Panc1 (cell line): Measurements from ENCODE around the gene CNR2. TPM values are rescaled to one million over a fixed set of nuclear protein-coding genes. Genes with fewer than 3 reads are reported as not detected.

Source experiments
- ATAC-seq: fragments of 200-7000 bp; cut with Tn5 transposase; 2 replicates; pipeline ENCODE4 v1.9.1; 2020; ENCODE audit warnings: mild to moderate bottlenecking, moderate library complexity
- BruUV-seq: library from RNA; stranded (reverse); fragments of 400-500 nt; replicated peaks from 2 replicates; lab custom pipeline; 2021; lab: Mats Ljungman, UMichigan
- CTCF ChIA-PET: fragments of 300-600 bp; sonication (Branson Sonifier 250); formaldehyde crosslinking; loops from one replicate; lab custom pipeline; 2022; ENCODE audit warnings: antibody characterized with exemption; lab: Charles Lee
- POLR2A ChIA-PET: fragments of 300-600 bp; sonication (Branson Sonifier 250); formaldehyde crosslinking; loops from one replicate; lab custom pipeline; 2022; ENCODE audit warnings: antibody characterized with exemption; lab: Charles Lee
- DNase-seq: peaks from one replicate; pipeline ENCODE4 v3.0.0-alpha.2; 2010; ENCODE audit warnings: low read depth, low spot score
- H3K27ac ChIP-seq: 2 replicates; pipeline ENCODE4 v1.5.1; 2011; ENCODE audit warnings: mild to moderate bottlenecking, low read length, inconsistent platforms
- H3K27me3 ChIP-seq: fragments of 200-500 bp; sonication (Bioruptor generic); 2 replicates; pipeline ENCODE4 v1.6.0; 2014; ENCODE audit warnings: low read length, inconsistent platforms; ENCODE audit not compliant: control insufficient read depth, insufficient read depth
- H3K36me3 ChIP-seq: fragments of 200-500 bp; sonication (Bioruptor generic); 2 replicates; pipeline ENCODE4 v1.5.1; 2014; ENCODE audit warnings: inconsistent platforms, mild to moderate bottlenecking, low read length, moderate library complexity; ENCODE audit not compliant: control insufficient read depth, insufficient read depth
- H3K4me1 ChIP-seq: 2 replicates; pipeline ENCODE4 v1.5.1; 2011; ENCODE audit warnings: inconsistent platforms, mild to moderate bottlenecking, low read length, moderate library complexity; ENCODE audit not compliant: control insufficient read depth, insufficient read depth
- H3K4me3 ChIP-seq, 2 experiments: 2 replicates each; pipeline ENCODE4 v1.5.1; 2011 to 2012; ENCODE audit warnings: low read depth in 2 of 2, low read length in 2 of 2, mild to moderate bottlenecking in 2 of 2, inconsistent platforms in 1 of 2, moderate library complexity in 1 of 2
- H3K9me3 ChIP-seq: fragments of 200-500 bp; sonication (Bioruptor generic); 2 replicates; pipeline ENCODE4 v1.5.1; 2014; ENCODE audit warnings: low read depth, mild to moderate bottlenecking, inconsistent platforms, low read length, moderate library complexity; ENCODE audit not compliant: control insufficient read depth, insufficient read depth
- CTCF ChIP-seq: fragments of 450-650 bp; IDR thresholded peaks from 2 replicates; pipeline ENCODE4 v1.5.1; 2017; ENCODE audit warnings: mild to moderate bottlenecking
- POLR2AphosphoS5 ChIP-seq: IDR thresholded peaks from 2 replicates; pipeline ENCODE4 v1.6.1; 2012; ENCODE audit warnings: mild to moderate bottlenecking, low read depth, low read length, moderate library complexity
- SIN3A ChIP-seq: IDR thresholded peaks from 2 replicates; pipeline ENCODE4 v1.6.1; 2012; ENCODE audit warnings: low read depth, mild to moderate bottlenecking, low read length, moderate library complexity, borderline replicate concordance; ENCODE audit not compliant: insufficient read depth
- TCF7L2 ChIP-seq: IDR thresholded peaks from 2 replicates; pipeline ENCODE4 v1.6.1; 2011; ENCODE audit warnings: mild to moderate bottlenecking, low read depth, low read length, inconsistent platforms
- in situ Hi-C: cut with HindIII; loops from 2 replicates; pipeline ENCODE4 v1.10.0; 2016; ENCODE audit warnings: low sequenced_read_pairs, low pct_unique_long_range_greater_than_20kb
- intact Hi-C: fragments of 100-400 bp; cut with micrococcal nuclease; formaldehyde crosslinking; loops from one replicate; pipeline ENCODE4 v1.10.0; 2022; ENCODE audit not compliant: unreplicated experiment
- total RNA-seq: library from RNA; stranded (reverse); gene quantifications from one replicate; pipeline ENCODE4 v1.2.1, GENCODE V29; 2021; ENCODE audit not compliant: unreplicated experiment
- TF ChIP-seq, protein P1 (sequence below), 2 experiments: IDR thresholded peaks; 2 replicates each; pipeline ENCODE4 v1.6.1; 2011 to 2012; ENCODE audit warnings: low read depth in 2 of 2, control low read depth in 1 of 2, low read length in 1 of 2, mild to moderate bottlenecking in 1 of 2, moderate library complexity in 1 of 2; ENCODE audit not compliant: insufficient read depth in 1 of 2

The CNR2 gene
- total RNA-seq, 1 experiment from 2014 or later, result not detected

GRCh38 chr1:23916209-23917131 lies 3.3 kb upstream of the CNR2 start:
- Histone ChIP-seq H3K27me3 (no peaks in the 10 kb centered on the region), H3K4me3 (no peak overlapping the region), H3K27ac (no peak overlapping the region), H3K9me3 (no peaks in the 10 kb centered on the region), H3K36me3 (no peaks in the 10 kb centered on the region), H3K4me1 (no peaks in the 10 kb centered on the region)
- POLR2A ChIA-PET, result interaction anchor here (0.5 kb wide), 1 partner anchor 88 kb away, joined by 3 read pairs; no protein-coding TSS in a partner anchor
- DNase-seq (peak; percentile 51), ATAC-seq (peak; percentile 97)
- in situ Hi-C loops (no loop called here), intact Hi-C loops (loop anchor here (10.0 kb wide), 1 partner anchor 102 kb away; no protein-coding TSS in a partner anchor)
- TF ChIP-seq POLR2AphosphoS5 (no peak), CTCF (peak; percentile 85)
- BruUV-seq, result no TSS peak
- CTCF ChIA-PET, result interaction anchor here (0.5 to 1.7 kb wide), 11 partner anchors 9 to 165 kb away, joined by 3 to 9 read pairs (median 4); partner anchors contain the start of genes FUCA1 and LYPLA2

GRCh38 chr1:23915466-23915865 lies 2.3 kb upstream of the CNR2 start:
- in situ Hi-C loops (no loop called here), intact Hi-C loops (loop anchor here (10.0 kb wide), 1 partner anchor 101 kb away; no protein-coding TSS in a partner anchor)
- no peak for DNase-seq
- no peak for TF ChIP-seq TCF7L2
- no peak for TF ChIP-seq POLR2AphosphoS5
- TF ChIP-seq, protein P1, sequence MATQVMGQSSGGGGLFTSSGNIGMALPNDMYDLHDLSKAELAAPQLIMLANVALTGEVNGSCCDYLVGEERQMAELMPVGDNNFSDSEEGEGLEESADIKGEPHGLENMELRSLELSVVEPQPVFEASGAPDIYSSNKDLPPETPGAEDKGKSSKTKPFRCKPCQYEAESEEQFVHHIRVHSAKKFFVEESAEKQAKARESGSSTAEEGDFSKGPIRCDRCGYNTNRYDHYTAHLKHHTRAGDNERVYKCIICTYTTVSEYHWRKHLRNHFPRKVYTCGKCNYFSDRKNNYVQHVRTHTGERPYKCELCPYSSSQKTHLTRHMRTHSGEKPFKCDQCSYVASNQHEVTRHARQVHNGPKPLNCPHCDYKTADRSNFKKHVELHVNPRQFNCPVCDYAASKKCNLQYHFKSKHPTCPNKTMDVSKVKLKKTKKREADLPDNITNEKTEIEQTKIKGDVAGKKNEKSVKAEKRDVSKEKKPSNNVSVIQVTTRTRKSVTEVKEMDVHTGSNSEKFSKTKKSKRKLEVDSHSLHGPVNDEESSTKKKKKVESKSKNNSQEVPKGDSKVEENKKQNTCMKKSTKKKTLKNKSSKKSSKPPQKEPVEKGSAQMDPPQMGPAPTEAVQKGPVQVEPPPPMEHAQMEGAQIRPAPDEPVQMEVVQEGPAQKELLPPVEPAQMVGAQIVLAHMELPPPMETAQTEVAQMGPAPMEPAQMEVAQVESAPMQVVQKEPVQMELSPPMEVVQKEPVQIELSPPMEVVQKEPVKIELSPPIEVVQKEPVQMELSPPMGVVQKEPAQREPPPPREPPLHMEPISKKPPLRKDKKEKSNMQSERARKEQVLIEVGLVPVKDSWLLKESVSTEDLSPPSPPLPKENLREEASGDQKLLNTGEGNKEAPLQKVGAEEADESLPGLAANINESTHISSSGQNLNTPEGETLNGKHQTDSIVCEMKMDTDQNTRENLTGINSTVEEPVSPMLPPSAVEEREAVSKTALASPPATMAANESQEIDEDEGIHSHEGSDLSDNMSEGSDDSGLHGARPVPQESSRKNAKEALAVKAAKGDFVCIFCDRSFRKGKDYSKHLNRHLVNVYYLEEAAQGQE (IDR thresholded peaks at IDR 0.05; ENCODE audit: insufficient read depth in 1 of 2, low read depth in 2 of 2, low read length in 1 of 2), result no peak
- TF ChIP-seq CTCF, result no peak
- TF ChIP-seq SIN3A, result no peak
- CTCF ChIA-PET, result interaction anchor here (0.6 kb wide), 1 partner anchor 10 kb away, joined by 3 read pairs; no protein-coding TSS in a partner anchor
- Histone ChIP-seq H3K27me3 (no peaks in the 10 kb centered on the region), H3K27ac (no peak overlapping the region), H3K9me3 (no peaks in the 10 kb centered on the region), H3K36me3 (no peaks in the 10 kb centered on the region), H3K4me1 (no peaks in the 10 kb centered on the region), H3K4me3 (no peak overlapping the region)
- POLR2A ChIA-PET, result interaction anchor here (0.6 kb wide), 1 partner anchor 122 kb away, joined by 7 read pairs; no protein-coding TSS in a partner anchor
- no peak for ATAC-seq
- BruUV-seq, result no TSS peak
